ENCODE results near the gene WNT2B. TPM values are rescaled to one million over a fixed set of nuclear protein-coding genes. Genes with fewer than 3 reads are reported as not detected.

WNT2B gene
- total RNA-seq, 4 donors from 2014 or later, result 0.03 to 1.5 (median 0.41) TPM

DNA sequence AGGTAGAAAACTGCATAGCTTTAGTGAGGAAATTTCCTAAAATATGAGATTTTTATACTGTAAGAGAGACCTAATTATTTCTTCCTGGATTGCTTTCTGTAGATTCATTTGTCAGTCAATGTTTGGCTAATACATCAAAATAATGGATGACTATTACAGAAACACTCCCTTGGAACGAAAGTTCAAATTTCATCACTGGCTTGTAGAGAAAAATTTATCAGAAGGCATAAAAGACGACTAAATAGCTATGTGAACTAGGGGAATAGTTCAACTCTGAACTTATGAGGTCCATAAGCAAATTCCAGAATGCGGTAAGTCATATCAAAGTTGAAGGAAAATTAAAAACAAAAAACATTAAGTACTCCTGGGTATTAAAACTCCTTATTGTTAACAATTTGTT is 36.0 kb downstream of the WNT2B start:
- ATAC-seq, result no peak
- H3K36me3 ChIP-seq, result peaks cover 0 to 26% of the 10 kb centered on the region in 2 donors

DNA sequence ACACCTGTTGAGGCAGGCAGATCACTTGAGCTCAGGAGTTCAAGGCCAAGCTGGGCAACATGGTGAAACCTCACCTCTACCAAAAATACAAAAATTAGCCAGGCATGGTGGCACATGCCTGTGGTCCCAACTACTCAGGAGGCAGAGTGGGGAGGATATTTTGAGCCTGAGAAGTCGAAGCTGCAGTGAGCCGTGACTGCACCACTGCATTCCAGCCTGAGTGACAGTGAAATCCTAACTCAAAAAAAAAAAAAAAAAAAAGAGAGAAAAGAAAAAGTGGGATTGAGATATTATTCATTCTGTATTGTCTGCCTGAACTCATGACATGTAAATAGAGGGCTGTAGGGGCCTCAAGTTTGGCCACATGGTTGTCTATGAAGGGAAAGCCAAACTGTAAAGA is 37.3 kb downstream of the WNT2B start:
- Histone ChIP-seq H3K4me3 (no peak overlapping the region), H3K36me3 (peaks cover 3 to 19% of the 10 kb centered on the region in 2 donors), H3K27ac (no peak overlapping the region), H3K27me3 (no peaks in the 10 kb centered on the region), H3K4me1 (no peaks in the 10 kb centered on the region), H3K9me3 (no peaks in the 10 kb centered on the region)
- TF ChIP-seq POLR2A (IDR thresholded peaks at IDR 0.05), result no peak
- intact Hi-C loops (cut with DNase I; ENCODE audit: low total_unique reads), result no loop called here
- DNase-seq (no peak), ATAC-seq (no peak)
- in situ Hi-C loops (cut with MboI; ENCODE audit: low sequenced_read_pairs in 4 of 4), result no loop called here

More for the DNA sequence above, 36.0 kb downstream of the WNT2B start:
- in situ Hi-C loops (cut with MboI; ENCODE audit: low sequenced_read_pairs in 4 of 4), result no loop called here
- intact Hi-C loops (cut with DNase I; ENCODE audit: low total_unique reads), result no loop called here
- Histone ChIP-seq H3K4me3 (no peak overlapping the region), H3K27ac (peak overlapping the region in 3 of 4 donors; percentile 16 to 51 (median 31)), H3K4me1 (no peaks in the 10 kb centered on the region), H3K9me3 (no peaks in the 10 kb centered on the region), H3K27me3 (no peaks in the 10 kb centered on the region)
- TF ChIP-seq, protein P1, sequence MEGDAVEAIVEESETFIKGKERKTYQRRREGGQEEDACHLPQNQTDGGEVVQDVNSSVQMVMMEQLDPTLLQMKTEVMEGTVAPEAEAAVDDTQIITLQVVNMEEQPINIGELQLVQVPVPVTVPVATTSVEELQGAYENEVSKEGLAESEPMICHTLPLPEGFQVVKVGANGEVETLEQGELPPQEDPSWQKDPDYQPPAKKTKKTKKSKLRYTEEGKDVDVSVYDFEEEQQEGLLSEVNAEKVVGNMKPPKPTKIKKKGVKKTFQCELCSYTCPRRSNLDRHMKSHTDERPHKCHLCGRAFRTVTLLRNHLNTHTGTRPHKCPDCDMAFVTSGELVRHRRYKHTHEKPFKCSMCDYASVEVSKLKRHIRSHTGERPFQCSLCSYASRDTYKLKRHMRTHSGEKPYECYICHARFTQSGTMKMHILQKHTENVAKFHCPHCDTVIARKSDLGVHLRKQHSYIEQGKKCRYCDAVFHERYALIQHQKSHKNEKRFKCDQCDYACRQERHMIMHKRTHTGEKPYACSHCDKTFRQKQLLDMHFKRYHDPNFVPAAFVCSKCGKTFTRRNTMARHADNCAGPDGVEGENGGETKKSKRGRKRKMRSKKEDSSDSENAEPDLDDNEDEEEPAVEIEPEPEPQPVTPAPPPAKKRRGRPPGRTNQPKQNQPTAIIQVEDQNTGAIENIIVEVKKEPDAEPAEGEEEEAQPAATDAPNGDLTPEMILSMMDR (IDR thresholded peaks at IDR 0.05 in 4 of 5, conservative IDR thresholded peaks at IDR 0.05 in 1 of 5), result no peak
- TF ChIP-seq POLR2A (IDR thresholded peaks at IDR 0.05), result no peak
- DNase-seq, result no peak

DNA sequence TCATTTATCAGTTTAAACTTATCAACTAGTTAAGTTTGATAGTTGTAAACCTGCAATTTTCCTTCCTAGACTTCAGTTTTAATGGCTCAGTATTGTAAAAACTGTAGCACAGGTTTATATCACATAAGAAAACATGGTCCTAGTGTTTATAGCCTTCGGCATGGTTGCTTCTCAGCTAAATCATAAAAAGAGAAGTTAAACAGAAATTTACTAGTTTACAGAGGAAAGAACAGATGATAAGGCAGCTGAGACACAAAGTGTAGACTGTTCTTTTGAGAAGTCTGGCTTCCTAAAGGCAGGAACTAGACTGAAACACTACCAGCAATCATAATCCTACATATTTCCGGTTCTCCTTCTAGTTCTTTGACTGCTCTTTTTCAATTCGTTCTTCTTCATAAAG is 39.8 kb downstream of the WNT2B start:
- H3K27ac ChIP-seq, result no peak overlapping the region
- no peaks in the 10 kb centered on the region for H3K9me3 ChIP-seq
- TF ChIP-seq POLR2A (IDR thresholded peaks at IDR 0.05), result no peak
- TF ChIP-seq, protein P1 (IDR thresholded peaks at IDR 0.05 in 4 of 5, conservative IDR thresholded peaks at IDR 0.05 in 1 of 5), result no peak
- no peaks in the 10 kb centered on the region for H3K4me1 ChIP-seq
- in situ Hi-C loops (cut with MboI; ENCODE audit: low sequenced_read_pairs in 4 of 4), result no loop called here
- ATAC-seq (no peak), DNase-seq (no peak)
- intact Hi-C loops (cut with DNase I; ENCODE audit: low total_unique reads), result no loop called here
- H3K4me3 ChIP-seq, result no peak overlapping the region
- H3K36me3 ChIP-seq, result peaks cover 3 to 10% of the 10 kb centered on the region in 2 donors
- no peaks in the 10 kb centered on the region for H3K27me3 ChIP-seq

DNA sequence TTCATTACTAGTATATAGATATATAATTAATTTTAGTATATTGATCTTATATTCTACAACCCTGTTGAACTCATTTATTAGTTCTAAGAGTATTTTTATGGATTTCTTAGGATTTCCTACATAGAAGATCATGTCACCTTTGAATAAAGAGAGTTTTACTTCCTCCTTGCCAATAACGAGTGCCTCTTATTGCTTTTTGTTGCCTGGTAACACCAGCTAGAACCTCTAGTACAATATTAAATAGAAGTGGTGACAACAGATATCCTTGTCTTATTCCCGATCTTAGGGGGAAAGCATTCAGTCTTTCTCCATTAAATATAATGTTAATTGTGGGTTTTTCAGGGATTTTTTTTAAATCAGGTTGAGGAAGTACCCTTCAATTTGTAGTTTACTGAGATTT is 40.8 kb downstream of the WNT2B start:
- H3K27ac ChIP-seq, result no peak overlapping the region
- ATAC-seq (no peak), DNase-seq (no peak)
- TF ChIP-seq, protein P1 (IDR thresholded peaks at IDR 0.05 in 4 of 5, conservative IDR thresholded peaks at IDR 0.05 in 1 of 5), result no peak
- TF ChIP-seq POLR2A (IDR thresholded peaks at IDR 0.05), result no peak
- in situ Hi-C loops (cut with MboI; ENCODE audit: low sequenced_read_pairs in 4 of 4) (no loop called here), intact Hi-C loops (cut with DNase I; ENCODE audit: low total_unique reads) (no loop called here)
- H3K36me3 ChIP-seq, result peaks cover 3 to 21% of the 10 kb centered on the region in 2 donors
- no peaks in the 10 kb centered on the region for H3K9me3 ChIP-seq
- no peak overlapping the region for H3K4me3 ChIP-seq
- H3K27me3 ChIP-seq, result no peaks in the 10 kb centered on the region
- H3K4me1 ChIP-seq, result no peaks in the 10 kb centered on the region

DNA sequence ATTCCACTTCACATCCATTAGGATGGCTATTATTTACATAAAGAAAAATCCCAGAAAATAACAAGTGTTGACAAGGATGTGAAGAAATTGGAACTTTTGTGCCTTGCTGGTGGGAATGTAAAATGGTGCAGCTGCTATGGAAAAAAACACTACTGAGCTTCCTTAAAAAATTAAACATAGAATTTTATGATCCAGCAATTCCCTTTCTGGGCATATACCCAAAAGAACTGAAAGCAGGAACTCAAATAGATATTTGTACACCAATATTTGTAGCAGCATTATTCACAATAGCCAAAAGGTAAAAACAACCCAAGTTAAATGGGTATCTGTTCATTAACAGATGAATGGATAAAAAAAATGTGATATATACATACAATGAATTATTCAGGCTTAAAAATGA is 45.6 kb downstream of the WNT2B start:
- H3K27ac ChIP-seq, result no peak overlapping the region
- no peak overlapping the region for H3K4me3 ChIP-seq
- in situ Hi-C loops (cut with MboI; ENCODE audit: low sequenced_read_pairs in 4 of 4) (no loop called here), intact Hi-C loops (cut with DNase I; ENCODE audit: low total_unique reads) (no loop called here)
- no peaks in the 10 kb centered on the region for H3K9me3 ChIP-seq
- peaks cover 3 to 13% of the 10 kb centered on the region in 2 donors for H3K36me3 ChIP-seq
- peaks cover 0 to 4% of the 10 kb centered on the region in 2 donors for H3K4me1 ChIP-seq
- no peaks in the 10 kb centered on the region for H3K27me3 ChIP-seq
- ATAC-seq (no peak), DNase-seq (no peak)
- TF ChIP-seq POLR2A (IDR thresholded peaks at IDR 0.05), result no peak
- TF ChIP-seq, protein P1 (IDR thresholded peaks at IDR 0.05 in 4 of 5, conservative IDR thresholded peaks at IDR 0.05 in 1 of 5), result no peak

Measured in gastrocnemius medialis (tissue), 4 donors.